ENCODE results near the gene NOA1.
"Not testable (repeated sequence)": the region's sequence is repeated elsewhere in the genome, so short reads cannot be mapped to it uniquely, and the experiment has no call there.

Gene NOA1

DNA sequence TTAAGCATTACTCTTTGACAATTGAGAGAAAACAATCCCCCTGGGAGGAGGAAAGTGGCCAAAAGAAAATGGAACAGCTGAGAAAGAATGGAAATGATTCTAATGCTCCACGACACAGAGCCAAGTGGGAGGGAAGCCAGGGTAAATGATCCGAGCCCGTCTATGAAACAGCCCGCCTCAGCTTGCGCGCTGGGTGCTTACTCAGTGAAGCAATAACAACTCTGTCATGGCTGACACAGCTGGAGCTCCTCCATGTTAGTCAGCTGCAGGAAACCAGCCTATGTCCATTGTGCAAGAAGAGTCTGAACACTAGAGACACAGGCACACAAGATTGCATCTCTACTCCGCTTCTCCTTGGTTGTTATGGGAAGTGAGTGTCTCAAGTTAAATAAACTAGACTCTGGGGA is 19.3 kb downstream of the NOA1 start:
- no peak for DNase-seq (ENCODE audit: low read depth)

DNA sequence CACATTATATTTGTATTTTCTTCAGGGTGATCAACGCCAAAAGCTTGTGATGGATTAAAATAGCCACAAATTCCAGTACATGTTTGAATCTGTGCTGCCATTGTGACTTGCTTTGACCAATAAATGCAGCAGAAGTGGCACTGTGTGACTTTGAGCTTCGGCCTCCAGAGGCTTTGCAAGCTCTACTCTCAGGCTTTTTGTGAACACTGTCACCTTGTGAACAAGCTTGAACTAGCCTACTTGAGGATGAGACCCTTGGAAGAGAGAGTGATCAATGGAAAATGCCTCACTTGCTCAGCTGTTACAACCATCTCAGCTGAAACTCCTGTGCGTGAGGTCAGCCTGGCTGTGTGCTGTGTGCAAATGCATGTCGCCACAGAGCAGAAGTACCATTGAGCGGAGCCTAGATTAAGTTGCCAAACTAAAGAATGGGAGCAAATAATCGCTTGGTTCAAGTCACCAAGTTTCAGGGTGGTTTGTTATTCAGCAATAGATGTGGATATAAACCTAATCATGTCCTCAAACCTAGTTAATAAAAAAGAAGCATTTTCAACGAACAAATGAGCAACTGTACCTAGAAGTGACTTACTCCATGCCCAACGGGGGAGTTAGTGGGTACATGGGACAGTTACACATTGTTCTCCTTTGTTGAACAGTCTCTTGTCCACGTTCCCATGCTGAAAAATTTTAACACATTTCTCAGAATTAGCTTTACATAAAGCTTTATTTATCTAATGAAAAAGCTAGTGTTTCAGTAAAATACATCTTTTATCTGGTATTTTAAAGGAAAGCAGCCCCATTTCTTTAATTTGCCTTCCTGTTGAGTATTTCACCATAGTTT is 23.5 kb downstream of the NOA1 start:
- DNase-seq (ENCODE audit: low read depth) = no peak

DNA sequence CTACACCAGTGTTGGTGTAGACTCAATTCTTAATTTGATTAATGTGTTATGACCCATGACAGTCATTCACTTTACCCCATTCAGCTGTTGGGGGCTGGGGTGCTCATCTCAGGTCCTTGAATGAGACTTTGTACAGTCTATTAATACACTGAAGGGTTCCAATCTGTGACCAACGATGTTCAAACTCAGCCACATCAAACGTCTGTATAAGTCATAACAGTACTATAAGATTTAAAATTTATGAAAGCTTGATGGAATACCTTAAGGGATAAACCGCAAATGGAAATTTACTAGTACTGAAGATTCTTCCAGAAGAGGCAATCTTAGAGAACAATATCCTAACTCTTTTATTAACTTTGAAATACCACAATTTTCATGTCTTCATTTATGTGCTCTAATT is 36.0 kb downstream of the NOA1 start:
- no peak for DNase-seq (ENCODE audit: low read depth)

DNA sequence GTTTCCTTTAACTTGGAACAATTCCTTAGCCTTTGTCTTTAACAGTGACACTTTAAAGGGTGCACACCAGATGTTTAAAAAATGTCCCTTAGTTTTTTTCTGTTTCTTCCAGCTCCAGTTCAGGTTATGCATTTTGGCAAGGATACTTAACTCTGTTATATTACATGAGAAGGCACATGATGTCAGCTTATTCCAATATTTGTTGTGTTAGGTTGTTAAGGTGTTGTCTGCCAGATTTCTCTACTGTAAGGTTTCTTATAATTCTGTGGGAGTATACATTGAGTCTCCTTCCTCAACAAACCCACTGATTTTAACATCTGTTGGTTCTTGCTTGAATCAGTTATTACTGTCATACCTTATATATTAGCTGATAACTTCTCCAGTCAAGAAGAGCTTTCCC is 36.4 kb downstream of the NOA1 start:
- no peak for DNase-seq (ENCODE audit: low read depth)

DNA sequence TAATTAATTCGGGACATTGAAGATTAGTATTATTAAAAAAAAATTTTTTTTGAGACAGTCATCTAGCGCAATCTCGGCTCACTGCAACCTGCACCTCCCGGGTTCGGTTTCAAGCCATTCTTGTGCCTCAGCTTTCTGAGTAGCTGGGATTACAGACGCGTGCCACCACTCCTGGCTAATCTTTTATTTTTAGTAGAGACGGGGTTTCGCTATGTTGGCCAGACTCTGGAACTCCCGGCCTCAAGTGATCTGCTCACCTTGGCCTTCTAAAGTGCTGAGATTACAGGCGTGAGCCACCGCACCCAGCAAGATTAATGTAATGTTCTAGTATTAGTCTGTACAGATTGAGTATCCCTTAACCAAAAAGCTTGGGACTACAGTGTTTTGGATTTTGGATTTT is 37.0 kb downstream of the NOA1 start:
- DNase-seq (ENCODE audit: low read depth) = no peak

DNA sequence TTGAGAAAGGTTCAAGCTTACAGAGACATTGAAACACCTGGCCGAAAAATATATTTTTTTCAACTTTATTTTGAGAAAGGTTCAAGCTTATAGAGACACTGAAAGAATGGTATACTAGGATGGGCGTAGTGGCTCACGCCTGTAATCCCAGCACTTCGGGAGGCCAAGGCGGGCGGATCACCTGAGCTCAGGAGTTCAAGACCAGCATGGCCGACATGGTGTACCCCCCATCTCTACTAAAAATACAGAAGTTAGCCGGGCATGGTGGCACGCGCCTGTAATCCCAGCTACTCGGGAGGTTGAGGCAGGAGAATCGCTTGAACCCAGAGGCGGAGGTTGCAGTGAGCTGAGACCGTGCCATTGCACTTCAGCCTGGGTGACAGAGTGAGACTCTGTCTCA is 37.6 kb downstream of the NOA1 start:
- DNase-seq (ENCODE audit: low read depth) = not testable (repeated sequence)

DNA sequence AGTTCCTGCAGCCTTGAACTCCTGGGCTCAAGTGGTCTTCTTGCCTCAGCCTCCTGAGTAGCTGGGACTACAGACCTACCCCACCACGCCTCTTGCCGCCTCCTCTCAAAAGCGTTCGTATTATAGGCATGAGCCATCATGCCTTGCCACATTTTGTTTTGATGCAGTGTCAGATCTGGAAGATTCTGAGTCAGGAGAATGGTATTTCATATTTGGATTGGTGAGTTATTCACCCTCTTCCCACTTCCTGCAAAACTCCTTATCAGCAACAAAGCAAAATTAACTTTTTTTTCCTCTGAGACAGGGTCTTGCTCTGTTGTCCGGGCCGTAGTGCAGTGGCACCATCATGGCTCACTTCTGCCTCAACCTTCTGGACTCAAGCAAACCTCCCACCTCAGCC is 40.1 kb downstream of the NOA1 start:
- DNase-seq (ENCODE audit: low read depth) = no peak

DNA sequence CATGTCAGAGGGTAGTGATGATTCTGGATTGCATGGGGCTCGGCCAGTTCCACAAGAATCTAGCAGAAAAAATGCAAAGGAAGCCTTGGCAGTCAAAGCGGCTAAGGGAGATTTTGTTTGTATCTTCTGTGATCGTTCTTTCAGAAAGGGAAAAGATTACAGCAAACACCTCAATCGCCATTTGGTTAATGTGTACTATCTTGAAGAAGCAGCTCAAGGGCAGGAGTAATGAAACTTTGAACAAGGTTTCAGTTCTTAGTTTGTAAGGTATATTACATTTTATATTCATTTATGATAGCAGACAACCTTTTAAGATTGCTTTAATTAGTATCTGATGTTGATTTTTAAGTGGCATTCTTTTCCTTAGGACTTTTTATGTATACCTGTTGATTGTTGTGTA is 45.5 kb downstream of the NOA1 start:
- DNase-seq (ENCODE audit: low read depth) = no peak

DNA sequence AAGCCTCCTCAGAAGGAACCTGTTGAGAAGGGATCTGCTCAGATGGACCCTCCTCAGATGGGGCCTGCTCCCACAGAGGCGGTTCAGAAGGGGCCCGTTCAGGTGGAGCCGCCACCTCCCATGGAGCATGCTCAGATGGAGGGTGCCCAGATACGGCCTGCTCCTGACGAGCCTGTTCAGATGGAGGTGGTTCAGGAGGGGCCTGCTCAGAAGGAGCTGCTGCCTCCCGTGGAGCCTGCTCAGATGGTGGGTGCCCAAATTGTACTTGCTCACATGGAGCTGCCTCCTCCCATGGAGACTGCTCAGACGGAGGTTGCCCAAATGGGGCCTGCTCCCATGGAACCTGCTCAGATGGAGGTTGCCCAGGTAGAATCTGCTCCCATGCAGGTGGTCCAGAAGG is 46.8 kb downstream of the NOA1 start:
- DNase-seq (ENCODE audit: low read depth) = no peak

DNA sequence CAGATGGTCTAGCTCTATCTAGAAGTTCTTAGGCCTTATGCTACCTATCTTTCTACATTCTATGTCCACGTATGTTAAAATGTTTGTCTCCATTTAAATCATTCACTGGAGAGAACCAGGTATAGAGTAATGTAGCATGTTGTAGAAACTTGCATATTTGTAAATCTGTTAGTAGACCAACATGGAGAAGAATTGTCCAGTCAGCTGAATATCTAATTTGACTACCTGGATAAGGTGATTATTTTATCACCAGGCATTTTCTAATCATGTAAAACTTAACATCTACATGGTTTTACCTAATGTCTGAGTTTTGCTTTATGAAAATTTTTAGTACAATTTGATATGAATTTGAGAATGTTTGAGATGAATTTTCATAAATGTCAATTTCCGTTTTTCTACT is 50.2 kb downstream of the NOA1 start:
- no peak for DNase-seq (ENCODE audit: low read depth)

DNA sequence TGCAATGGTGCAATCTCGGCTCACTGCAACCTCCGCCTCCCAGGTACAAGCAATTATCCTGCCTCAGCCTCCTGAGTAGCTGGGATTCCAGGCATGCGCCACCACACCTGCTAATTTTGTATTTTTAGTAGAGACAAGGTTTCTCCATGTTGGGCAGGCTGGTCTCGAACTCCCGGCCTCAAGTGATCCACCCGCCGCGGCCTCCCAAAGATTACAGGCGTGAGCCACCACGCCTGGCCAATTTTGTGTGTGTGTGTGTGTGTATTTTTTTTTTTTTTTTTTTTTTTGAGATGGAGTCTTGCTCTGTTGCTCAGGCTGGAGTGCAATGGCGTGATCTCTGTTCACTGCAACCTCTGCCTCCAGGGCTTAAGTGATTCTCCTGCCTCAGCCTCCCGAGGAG is 62.4 kb downstream of the NOA1 start:
- not testable (repeated sequence) for DNase-seq (ENCODE audit: low read depth)

DNA sequence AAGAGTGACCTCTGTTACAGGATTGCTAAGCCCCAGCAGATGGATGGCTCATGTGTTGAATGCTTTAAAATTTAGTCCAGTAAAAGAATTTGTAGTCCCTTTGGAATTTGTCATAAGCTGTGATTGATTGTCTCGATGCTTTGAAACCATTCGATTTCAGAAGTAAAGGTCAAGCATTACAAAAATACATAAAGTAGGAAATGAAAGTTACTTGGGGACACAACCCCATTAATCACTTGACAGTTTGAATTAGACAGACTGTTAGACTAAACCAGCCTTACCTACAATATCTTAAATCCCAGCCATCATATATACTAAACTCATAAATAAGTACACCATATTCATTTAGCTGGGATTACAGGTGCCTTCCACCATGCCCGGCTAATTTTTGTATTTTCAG is 63.1 kb downstream of the NOA1 start:
- no peak for DNase-seq (ENCODE audit: low read depth)

Measured in stimulated activated CD8-positive, alpha-beta memory T cell treated with anti-CD3 and anti-CD28 coated beads, Interleukin-7, amount 100 ng/mL, for 24 hours (primary cell).